Gastroesophageal sphincter (tissue), 3 donors: ENCODE results near the gene ZBTB7C.

Source experiments
- EP300 ChIP-seq: sonication (generic); formaldehyde crosslinking; IDR thresholded peaks from one replicate; pipeline ENCODE4 v1.6.1; 2017; ENCODE audit warnings: antibody characterized with exemption, mild to moderate bottlenecking
- POLR2A ChIP-seq, 2 donors: fragments of 450-650 bp; IDR thresholded peaks; one replicate each; pipeline ENCODE4 v1.6.1; 2017; ENCODE audit warnings: antibody characterized with exemption in 2 of 2, mild to moderate bottlenecking in 2 of 2, moderate library complexity in 1 of 2
- POLR2AphosphoS5 ChIP-seq: sonication (generic); formaldehyde crosslinking; IDR thresholded peaks from one replicate; pipeline ENCODE4 v1.6.1; 2017; ENCODE audit warnings: antibody characterized with exemption
- TF ChIP-seq, protein P1 (sequence below), 4 experiments: fragments of 200-600 bp in 2 of 4; fragments of 450-650 bp in 2 of 4; sonication (generic) in 1 of 4; IDR thresholded peaks; one replicate each; pipeline ENCODE4 v1.5.1; 2017 to 2019; ENCODE audit warnings: antibody characterized with exemption in 4 of 4, mild to moderate bottlenecking in 2 of 4, moderate library complexity in 2 of 4

DNA sequence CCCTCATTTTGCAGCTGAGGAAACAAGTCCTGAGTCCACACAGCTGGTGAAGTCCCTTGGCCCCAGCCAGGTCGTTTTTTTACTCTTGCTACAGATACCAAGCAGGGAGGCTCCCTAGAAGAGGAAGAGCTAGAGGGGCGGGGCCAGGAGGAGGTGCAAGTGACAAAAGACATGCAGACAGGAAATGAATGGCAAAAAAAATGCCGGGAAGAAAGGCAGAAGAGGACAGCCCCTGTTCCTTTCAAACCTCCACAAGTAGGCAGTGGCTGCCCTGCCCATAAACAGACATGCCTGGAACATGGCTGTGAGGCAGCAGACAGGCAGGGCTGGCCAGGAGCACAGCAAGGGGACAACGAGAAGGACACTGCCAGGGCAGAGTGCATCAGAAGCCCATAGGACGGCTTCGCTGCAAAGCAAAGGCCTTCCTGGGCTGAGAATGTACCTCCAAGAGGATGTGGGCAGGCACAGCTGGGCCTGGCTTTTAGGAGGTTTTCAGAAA, 108.7 kb downstream of the ZBTB7C start:
- TF ChIP-seq, protein P1, sequence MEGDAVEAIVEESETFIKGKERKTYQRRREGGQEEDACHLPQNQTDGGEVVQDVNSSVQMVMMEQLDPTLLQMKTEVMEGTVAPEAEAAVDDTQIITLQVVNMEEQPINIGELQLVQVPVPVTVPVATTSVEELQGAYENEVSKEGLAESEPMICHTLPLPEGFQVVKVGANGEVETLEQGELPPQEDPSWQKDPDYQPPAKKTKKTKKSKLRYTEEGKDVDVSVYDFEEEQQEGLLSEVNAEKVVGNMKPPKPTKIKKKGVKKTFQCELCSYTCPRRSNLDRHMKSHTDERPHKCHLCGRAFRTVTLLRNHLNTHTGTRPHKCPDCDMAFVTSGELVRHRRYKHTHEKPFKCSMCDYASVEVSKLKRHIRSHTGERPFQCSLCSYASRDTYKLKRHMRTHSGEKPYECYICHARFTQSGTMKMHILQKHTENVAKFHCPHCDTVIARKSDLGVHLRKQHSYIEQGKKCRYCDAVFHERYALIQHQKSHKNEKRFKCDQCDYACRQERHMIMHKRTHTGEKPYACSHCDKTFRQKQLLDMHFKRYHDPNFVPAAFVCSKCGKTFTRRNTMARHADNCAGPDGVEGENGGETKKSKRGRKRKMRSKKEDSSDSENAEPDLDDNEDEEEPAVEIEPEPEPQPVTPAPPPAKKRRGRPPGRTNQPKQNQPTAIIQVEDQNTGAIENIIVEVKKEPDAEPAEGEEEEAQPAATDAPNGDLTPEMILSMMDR (IDR thresholded peaks at IDR 0.05): no peak
- TF ChIP-seq POLR2AphosphoS5: no peak
- no peak for TF ChIP-seq POLR2A (IDR thresholded peaks at IDR 0.05)
- TF ChIP-seq EP300: no peak
